GM12872 (cell line): ENCODE data around the gene OGFOD1.

ENCODE experiments used
- CTCF ChIP-seq: IDR thresholded peaks from 3 replicates; pipeline ENCODE4 v1.5.1; 2011; ENCODE audit warnings: low read depth, mild to moderate bottlenecking, low read length, moderate library complexity; ENCODE audit not compliant: insufficient read depth

Gene OGFOD1

DNA sequence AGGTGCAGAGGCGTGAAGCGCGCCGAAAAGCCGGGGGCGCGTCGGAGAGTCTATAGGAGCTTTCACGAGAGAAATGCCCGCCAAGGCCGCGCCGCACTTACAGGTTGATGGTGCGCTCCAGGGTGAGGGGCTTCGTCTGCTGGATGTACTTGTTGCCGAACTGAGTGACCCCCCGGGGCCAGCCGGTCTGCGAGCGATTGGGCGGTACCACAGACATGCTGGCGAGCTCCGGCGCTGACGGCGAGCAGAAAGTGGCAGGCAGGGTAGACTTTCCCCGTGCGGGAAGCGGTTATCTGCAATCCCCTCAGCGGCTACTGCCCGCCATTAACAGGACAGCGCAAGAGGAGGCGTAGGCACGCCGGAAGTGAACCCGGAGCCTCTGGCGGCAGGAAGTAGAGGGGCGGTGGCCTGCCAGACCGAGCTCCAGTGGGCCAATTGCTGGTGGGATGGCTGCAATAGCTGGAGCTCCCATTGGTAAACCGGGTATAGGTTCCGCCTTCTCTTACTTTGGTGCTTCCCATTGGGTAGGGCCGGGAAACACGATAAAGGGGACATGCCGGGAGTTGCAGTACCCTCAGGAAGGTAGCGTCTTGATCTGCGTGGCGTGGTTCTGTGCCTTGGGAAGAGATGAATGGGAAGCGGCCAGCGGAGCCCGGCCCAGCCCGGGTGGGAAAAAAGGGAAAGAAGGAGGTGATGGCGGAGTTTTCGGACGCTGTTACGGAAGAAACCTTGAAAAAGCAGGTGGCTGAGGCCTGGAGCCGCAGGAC lies at the start of gene OGFOD1, which contains the start of gene NUDT21:
Gene OGFOD1 (plus strand): TSS at position 569 of the 767 bp plus-strand sequence. CDS start 59 bp downstream, at position 628.
Gene NUDT21 (minus strand): TSS at position 347 of the 767 bp plus-strand sequence. CDS start 130 bp downstream, at position 217.
- TF ChIP-seq CTCF: no peak

- TF ChIP-seq CTCF: no peak
These were observed 45.2 kb upstream of the OGFOD1 start for GRCh38 chr16:56405977-56406672.

DNA sequence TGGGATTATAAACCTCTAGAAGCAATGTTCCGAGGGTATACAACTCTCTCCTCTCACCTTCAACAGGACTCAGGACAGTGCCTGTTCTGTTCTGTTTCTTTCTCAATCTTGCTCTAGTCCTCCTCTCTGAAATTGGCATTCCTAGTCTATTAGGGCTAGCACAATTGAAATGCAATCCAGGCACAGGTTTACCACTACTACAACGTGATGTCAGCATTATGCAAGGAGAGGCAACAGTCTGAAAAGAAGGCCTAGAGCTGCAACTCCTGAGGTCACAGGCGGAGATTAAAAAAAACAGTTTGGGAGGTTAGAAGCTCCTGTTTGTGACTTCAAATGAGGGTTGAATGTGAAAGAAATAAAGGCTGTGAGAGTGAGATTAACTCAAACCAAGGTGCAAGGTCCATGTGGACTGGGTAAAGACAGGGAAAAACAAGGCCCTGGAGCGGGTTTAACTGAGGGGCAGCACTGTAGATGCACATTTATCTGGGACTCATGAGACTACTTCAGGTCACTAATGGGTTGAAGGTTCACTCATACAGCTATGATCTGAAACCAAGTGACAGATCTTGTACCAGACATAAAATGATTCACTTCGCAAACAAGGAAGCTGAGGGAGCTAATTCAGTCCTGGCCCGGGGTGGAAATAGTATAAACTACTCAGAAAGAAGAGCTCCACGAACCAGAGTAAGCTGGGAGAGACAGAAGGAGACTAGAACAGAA lies 42.8 kb upstream of the OGFOD1 start:
- TF ChIP-seq CTCF: no peak

DNA sequence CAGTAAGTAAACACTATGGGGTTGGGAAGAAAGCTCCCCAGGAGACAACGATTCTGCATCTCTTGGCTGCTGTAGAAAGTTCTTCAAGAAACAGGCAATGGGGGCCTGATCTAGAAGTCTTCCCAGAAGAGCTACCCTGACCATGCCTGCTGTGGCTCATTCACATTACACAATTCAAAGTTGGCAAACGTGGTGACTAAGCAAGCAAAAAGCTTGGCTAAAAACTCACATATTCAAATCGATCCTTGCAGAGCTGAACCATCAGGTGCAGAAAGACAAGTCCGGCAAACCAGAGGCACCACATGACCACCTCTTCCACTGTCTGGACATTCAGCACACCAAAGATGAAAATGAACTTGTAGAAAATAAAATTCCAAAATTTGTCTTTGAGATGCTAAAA lies 42.2 kb upstream of the OGFOD1 start:
- TF ChIP-seq CTCF: no peak

DNA sequence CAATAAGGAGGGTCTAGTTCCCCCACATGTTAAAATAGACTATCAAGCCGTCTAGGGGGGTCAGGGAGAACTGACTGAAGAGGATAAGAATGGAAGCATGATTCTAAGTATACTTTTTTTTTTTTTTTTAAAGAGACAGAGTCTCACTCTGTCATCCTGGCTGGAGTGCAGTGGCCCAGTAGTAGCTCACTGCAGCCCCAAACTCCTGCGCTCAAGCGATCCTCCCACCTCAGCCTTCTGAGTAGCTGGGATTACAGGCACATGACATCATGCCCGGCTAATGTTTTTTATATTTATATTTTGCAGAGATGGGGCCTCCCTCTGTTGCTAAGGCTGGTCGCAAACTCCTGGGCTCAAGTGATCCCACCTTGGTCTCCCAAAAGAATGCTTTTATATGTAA lies 40.2 kb upstream of the OGFOD1 start:
- no peak for TF ChIP-seq CTCF

GRCh38 chr16:56411624-56412023 lies 39.7 kb upstream of the OGFOD1 start:
- no peak for TF ChIP-seq CTCF

DNA sequence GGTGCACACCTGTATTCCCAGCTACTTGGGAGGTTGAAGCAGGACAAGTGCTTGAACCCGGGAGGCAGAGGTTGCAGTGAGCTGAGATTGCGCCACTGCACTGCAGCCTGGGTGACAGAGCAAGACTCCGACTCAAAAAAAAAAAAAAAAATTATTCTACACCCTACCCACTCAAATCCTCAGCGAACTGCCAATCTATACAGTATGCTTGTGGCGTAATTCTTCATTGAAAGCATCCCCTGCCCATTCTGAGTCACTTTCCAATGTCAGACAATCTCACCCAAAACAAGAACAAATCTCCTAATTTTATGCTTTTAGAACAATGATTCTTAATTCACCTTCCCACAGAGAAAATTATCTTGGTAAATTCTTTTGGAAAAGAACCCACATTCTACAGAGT lies 38.0 kb upstream of the OGFOD1 start:
- TF ChIP-seq CTCF: no peak
